ENCODE measurements around the gene CLCN3. TPM values are rescaled to one million over a fixed set of nuclear protein-coding genes. Genes with fewer than 3 reads are reported as not detected.

The CLCN3 gene
- total RNA-seq, 1 donor from 2014 or later, result 45.9 TPM

- no peak for DNase-seq (ENCODE audit: extremely low spot score, unreplicated experiment)
- Mint-ChIP-seq H3K4me3 (no peak overlapping the region), H3K4me1 (ENCODE audit: unreplicated experiment) (peaks cover 14% of the 10 kb centered on the region), H3K9me3 (no peaks in the 10 kb centered on the region), H3K36me3 (peaks cover 9% of the 10 kb centered on the region), H3K27me3 (no peaks in the 10 kb centered on the region), H3K27ac (no peak overlapping the region)
- no peak for TF ChIP-seq CTCF (conservative IDR thresholded peaks at IDR 0.05)
These were observed 6.2 kb downstream of the CLCN3 start for GRCh38 chr4:169626331-169627282.

GRCh38 chr4:169627307-169627706 lies 6.9 kb downstream of the CLCN3 start:
- Mint-ChIP-seq H3K27me3 (no peaks in the 10 kb centered on the region), H3K9me3 (no peaks in the 10 kb centered on the region), H3K4me1 (ENCODE audit: unreplicated experiment) (peaks cover 14% of the 10 kb centered on the region), H3K36me3 (peaks cover 15% of the 10 kb centered on the region), H3K4me3 (no peak overlapping the region), H3K27ac (no peak overlapping the region)
- TF ChIP-seq CTCF (conservative IDR thresholded peaks at IDR 0.05), result no peak
- no peak for DNase-seq (ENCODE audit: extremely low spot score, unreplicated experiment)

- Mint-ChIP-seq H3K36me3 (peaks cover 15% of the 10 kb centered on the region), H3K4me3 (no peak overlapping the region), H3K4me1 (ENCODE audit: unreplicated experiment) (peaks cover 6% of the 10 kb centered on the region), H3K9me3 (no peaks in the 10 kb centered on the region), H3K27me3 (no peaks in the 10 kb centered on the region), H3K27ac (no peak overlapping the region)
- no peak for DNase-seq (ENCODE audit: extremely low spot score, unreplicated experiment)
- TF ChIP-seq CTCF (conservative IDR thresholded peaks at IDR 0.05), result no peak
These were observed 8.2 kb downstream of the CLCN3 start for GRCh38 chr4:169628579-169628978.

GRCh38 chr4:169630069-169630468 lies 9.7 kb downstream of the CLCN3 start:
- H3K4me3 Mint-ChIP-seq, result no peak overlapping the region
- no peak for DNase-seq (ENCODE audit: extremely low spot score, unreplicated experiment)
- H3K36me3 Mint-ChIP-seq, result peaks cover 15% of the 10 kb centered on the region
- H3K9me3 Mint-ChIP-seq, result no peaks in the 10 kb centered on the region
- H3K4me1 Mint-ChIP-seq (ENCODE audit: unreplicated experiment), result peaks cover 10% of the 10 kb centered on the region
- no peaks in the 10 kb centered on the region for H3K27me3 Mint-ChIP-seq
- TF ChIP-seq CTCF (conservative IDR thresholded peaks at IDR 0.05), result no peak
- H3K27ac Mint-ChIP-seq, result no peak overlapping the region

GRCh38 chr4:169632896-169633295 lies 12.5 kb downstream of the CLCN3 start:
- H3K4me3 Mint-ChIP-seq, result no peak overlapping the region
- TF ChIP-seq CTCF (conservative IDR thresholded peaks at IDR 0.05), result no peak
- H3K36me3 Mint-ChIP-seq, result peaks cover 26% of the 10 kb centered on the region
- no peaks in the 10 kb centered on the region for H3K9me3 Mint-ChIP-seq
- H3K4me1 Mint-ChIP-seq (ENCODE audit: unreplicated experiment), result peaks cover 8% of the 10 kb centered on the region
- H3K27me3 Mint-ChIP-seq, result no peaks in the 10 kb centered on the region
- DNase-seq (ENCODE audit: extremely low spot score, unreplicated experiment), result no peak
- peak overlapping the region; percentile 25 for H3K27ac Mint-ChIP-seq

All from type B pancreatic cell (in vitro differentiated cells).